Measurements from ENCODE around the gene PRSS23.

PRSS23 gene

GRCh38 chr11:86775361-86775760, 25.0 kb upstream of the PRSS23 start:
- DNase-seq (ENCODE audit: low spot score), result no peak
- TF ChIP-seq, protein P1, sequence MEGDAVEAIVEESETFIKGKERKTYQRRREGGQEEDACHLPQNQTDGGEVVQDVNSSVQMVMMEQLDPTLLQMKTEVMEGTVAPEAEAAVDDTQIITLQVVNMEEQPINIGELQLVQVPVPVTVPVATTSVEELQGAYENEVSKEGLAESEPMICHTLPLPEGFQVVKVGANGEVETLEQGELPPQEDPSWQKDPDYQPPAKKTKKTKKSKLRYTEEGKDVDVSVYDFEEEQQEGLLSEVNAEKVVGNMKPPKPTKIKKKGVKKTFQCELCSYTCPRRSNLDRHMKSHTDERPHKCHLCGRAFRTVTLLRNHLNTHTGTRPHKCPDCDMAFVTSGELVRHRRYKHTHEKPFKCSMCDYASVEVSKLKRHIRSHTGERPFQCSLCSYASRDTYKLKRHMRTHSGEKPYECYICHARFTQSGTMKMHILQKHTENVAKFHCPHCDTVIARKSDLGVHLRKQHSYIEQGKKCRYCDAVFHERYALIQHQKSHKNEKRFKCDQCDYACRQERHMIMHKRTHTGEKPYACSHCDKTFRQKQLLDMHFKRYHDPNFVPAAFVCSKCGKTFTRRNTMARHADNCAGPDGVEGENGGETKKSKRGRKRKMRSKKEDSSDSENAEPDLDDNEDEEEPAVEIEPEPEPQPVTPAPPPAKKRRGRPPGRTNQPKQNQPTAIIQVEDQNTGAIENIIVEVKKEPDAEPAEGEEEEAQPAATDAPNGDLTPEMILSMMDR (IDR thresholded peaks at IDR 0.05), result no peak
- Histone ChIP-seq H3K4me3 (no peak overlapping the region), H3K27ac (no peak overlapping the region)

DNA sequence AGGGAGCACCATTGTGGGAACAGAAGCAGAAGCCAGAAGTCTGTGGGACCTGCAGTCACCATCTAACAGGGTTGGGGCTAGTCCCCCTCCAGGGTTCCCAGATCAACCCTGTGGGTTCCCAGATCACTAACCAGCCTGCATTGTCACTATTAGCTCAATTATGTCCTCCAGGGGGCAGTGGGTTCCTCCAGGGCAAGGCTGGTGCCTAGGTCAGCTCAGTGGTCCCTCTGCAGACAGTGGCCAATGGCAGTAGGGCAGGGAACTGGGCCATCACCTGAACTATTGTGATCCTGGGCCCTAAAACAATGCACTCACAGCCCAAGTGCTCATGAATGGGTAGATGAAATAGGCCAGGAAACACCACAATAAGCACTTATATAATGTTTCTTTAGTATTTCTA, 18.8 kb upstream of the PRSS23 start:
- DNase-seq (ENCODE audit: low spot score), result no peak
- no peak overlapping the region for H3K27ac ChIP-seq
- TF ChIP-seq, protein P1 (IDR thresholded peaks at IDR 0.05), result no peak
- H3K4me3 ChIP-seq, result no peak overlapping the region

- Histone ChIP-seq H3K4me3 (no peak overlapping the region), H3K27ac (no peak overlapping the region)
- no peak for DNase-seq (ENCODE audit: low spot score)
- TF ChIP-seq, protein P1 (IDR thresholded peaks at IDR 0.05), result no peak
These were observed 17.6 kb upstream of the PRSS23 start for GRCh38 chr11:86782742-86783141.

GRCh38 chr11:86783661-86784060, 16.7 kb upstream of the PRSS23 start:
- TF ChIP-seq, protein P1 (IDR thresholded peaks at IDR 0.05), result no peak
- Histone ChIP-seq H3K4me3 (no peak overlapping the region), H3K27ac (no peak overlapping the region)
- no peak for DNase-seq (ENCODE audit: low spot score)

DNA sequence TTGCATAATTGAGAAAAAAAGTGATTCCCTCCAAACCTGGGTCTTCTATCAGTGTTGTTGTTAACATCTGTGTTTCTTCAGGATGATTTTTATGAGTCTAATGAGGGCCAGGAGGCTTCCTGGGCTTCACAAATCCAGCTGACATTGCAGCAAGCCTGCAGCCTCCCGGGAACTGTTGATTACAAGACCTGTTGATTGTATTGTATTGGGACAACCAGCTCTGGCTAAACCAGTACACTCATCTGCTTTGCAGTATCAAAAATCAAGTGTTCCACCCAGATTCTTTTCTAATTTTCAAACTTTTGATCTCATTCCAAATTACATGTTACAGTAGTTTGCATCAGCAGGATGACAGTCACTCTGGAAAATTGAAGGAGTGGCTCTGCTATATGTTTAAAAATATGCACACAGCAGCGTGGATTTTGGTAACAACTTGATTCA, 16.1 kb upstream of the PRSS23 start:
- Histone ChIP-seq H3K4me3 (no peak overlapping the region), H3K27ac (no peak overlapping the region)
- no peak for DNase-seq (ENCODE audit: low spot score)
- TF ChIP-seq, protein P1 (IDR thresholded peaks at IDR 0.05), result no peak

DNA sequence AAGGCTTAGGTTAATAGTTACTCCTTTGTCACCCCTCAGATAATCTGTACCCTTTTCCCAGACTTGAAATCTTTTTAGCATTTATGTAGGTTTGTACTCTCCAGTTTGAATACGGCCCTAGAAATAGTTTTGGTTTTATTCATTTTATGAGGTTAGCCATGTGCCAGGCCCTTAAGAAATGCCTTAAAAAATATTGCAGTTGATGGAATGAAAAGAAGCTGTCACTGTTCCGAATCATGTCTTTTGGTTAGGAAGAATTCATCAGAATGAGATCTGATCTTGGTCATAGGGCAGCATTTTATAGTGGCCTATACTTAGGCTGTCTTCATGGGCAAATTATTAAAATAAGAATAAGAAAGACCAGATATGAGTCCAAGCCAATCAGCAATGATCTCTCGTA, 14.8 kb upstream of the PRSS23 start:
- no peak overlapping the region for H3K27ac ChIP-seq
- no peak for DNase-seq (ENCODE audit: low spot score)
- TF ChIP-seq, protein P1 (IDR thresholded peaks at IDR 0.05), result no peak
- no peak overlapping the region for H3K4me3 ChIP-seq

- TF ChIP-seq, protein P1 (IDR thresholded peaks at IDR 0.05), result no peak
- Histone ChIP-seq H3K4me3 (no peak overlapping the region), H3K27ac (no peak overlapping the region)
- no peak for DNase-seq (ENCODE audit: low spot score)
These were observed 13.3 kb upstream of the PRSS23 start for GRCh38 chr11:86787018-86787536.
